ENCODE data around the gene PSD4. TPM values are rescaled to one million over a fixed set of nuclear protein-coding genes. Genes with fewer than 3 reads are reported as not detected.

Gene PSD4
- polyA plus RNA-seq, 2 of the 4 experiments (the other 2 are of a cell fraction), result 5.4 to 21.6 TPM

GRCh38 chr2:113198790-113199612 lies 25.2 kb downstream of the PSD4 start:
- POLR2A ChIA-PET, result interaction anchor here (0.6 to 1.9 kb wide), 12 partner anchors 18 to 177 kb away, joined by 3 to 13 read pairs (median 4); no protein-coding TSS in a partner anchor
- Histone ChIP-seq H3K4me2 (peak overlapping the region; percentile 71), H3K4me1 (peaks cover 48% of the 10 kb centered on the region), H3K9me3 (no peaks in the 10 kb centered on the region), H3K27ac (peak overlapping the region; percentile 92 to 97), H3K4me3 (peak overlapping the region; percentile 73)
- ATAC-seq (peak; percentile 81 to 90), FAIRE-seq (no peak), DNase-seq (ENCODE audit: low read depth in 1 of 2, low spot score in 1 of 2) (peak; percentile 61 to 90)
- CTCF ChIA-PET, result interaction anchor here (0.6 to 12.3 kb wide), 68 partner anchors 8 to 437 kb away, joined by 3 to 243 read pairs (median 6); partner anchors contain the start of genes PAX8 and PSD4
- under 1% methylated on average over 30 of the region's 79 CpGs for WGBS (ENCODE audit: missing lambda C conversion rate)
- TF ChIP-seq EP300 (IDR thresholded peaks at IDR 0.05), result no peak
- TF ChIP-seq, protein P1, sequence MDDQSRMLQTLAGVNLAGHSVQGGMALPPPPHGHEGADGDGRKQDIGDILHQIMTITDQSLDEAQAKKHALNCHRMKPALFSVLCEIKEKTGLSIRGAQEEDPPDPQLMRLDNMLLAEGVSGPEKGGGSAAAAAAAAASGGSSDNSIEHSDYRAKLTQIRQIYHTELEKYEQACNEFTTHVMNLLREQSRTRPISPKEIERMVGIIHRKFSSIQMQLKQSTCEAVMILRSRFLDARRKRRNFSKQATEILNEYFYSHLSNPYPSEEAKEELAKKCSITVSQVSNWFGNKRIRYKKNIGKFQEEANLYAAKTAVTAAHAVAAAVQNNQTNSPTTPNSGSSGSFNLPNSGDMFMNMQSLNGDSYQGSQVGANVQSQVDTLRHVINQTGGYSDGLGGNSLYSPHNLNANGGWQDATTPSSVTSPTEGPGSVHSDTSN (IDR thresholded peaks at IDR 0.05), result no peak
- no peak for TF ChIP-seq NFE2L2 (conservative IDR thresholded peaks at IDR 0.05; ENCODE audit: low read length)
- TF ChIP-seq BCL3 (IDR thresholded peaks at IDR 0.05), result 0 out of 3 replicates have a peak, but pooled peaks have one; percentile 55
- no peak for TF ChIP-seq CBX2 (IDR thresholded peaks at IDR 0.05; ENCODE audit: borderline replicate concordance, low read depth)
- TF ChIP-seq ATOH8 (CRISPR knock-in tag; IDR thresholded peaks at IDR 0.05; ENCODE audit: low read depth), result peak; percentile 55; the same call in 1 of the 2 replicates
- peak; percentile 97 for TF ChIP-seq MYC (IDR thresholded peaks at IDR 0.05; ENCODE audit: borderline replicate concordance, low read length)
- no peak for TF ChIP-seq GATA3 (IDR thresholded peaks at IDR 0.05; ENCODE audit: borderline replicate concordance)
- TF ChIP-seq JUN (IDR thresholded peaks at IDR 0.05), result peak; percentile 52 to 82; a peak in 4 of 5 replicates
- peak; percentile 98 for TF ChIP-seq MAX (IDR thresholded peaks at IDR 0.05)
- TF ChIP-seq HOXB13 (CRISPR knock-in tag; IDR thresholded peaks at IDR 0.05; ENCODE audit: low read depth), result peak; percentile 59; the same call in 1 of the 2 replicates
- TF ChIP-seq HOXB5 (CRISPR knock-in tag; IDR thresholded peaks at IDR 0.05), result peak; percentile 61
- TF ChIP-seq HOXA7 (CRISPR knock-in tag; IDR thresholded peaks at IDR 0.05), result peak; percentile 84; the same call in 1 of the 2 replicates
- no peak for TF ChIP-seq NR3C1 (IDR thresholded peaks at IDR 0.05)
- TF ChIP-seq RAD21 (conservative IDR thresholded peaks at IDR 0.05 in 1 of 2, IDR thresholded peaks at IDR 0.05 in 1 of 2), result peak; percentile 56 to 80; a peak in 4 of 5 replicates
- peak; percentile 62 for TF ChIP-seq POLR2A (IDR thresholded peaks at IDR 0.05; ENCODE audit: low read length)
- peak; percentile 67; the same call in 1 of the 2 replicates for TF ChIP-seq PHF8 (IDR thresholded peaks at IDR 0.05; ENCODE audit: borderline replicate concordance, low read depth)
- TF ChIP-seq RARB (CRISPR knock-in tag; IDR thresholded peaks at IDR 0.05), result no peak
- TF ChIP-seq USF2 (IDR thresholded peaks at IDR 0.05), result no peak
- peak; percentile 12; the same call in 1 of the 2 replicates for TF ChIP-seq HMGXB4 (CRISPR knock-in tag; IDR thresholded peaks at IDR 0.05; ENCODE audit: borderline replicate concordance)
- no peak for TF ChIP-seq MAZ (IDR thresholded peaks at IDR 0.05; ENCODE audit: borderline replicate concordance, low read depth, low read length)
- TF ChIP-seq, protein P2, sequence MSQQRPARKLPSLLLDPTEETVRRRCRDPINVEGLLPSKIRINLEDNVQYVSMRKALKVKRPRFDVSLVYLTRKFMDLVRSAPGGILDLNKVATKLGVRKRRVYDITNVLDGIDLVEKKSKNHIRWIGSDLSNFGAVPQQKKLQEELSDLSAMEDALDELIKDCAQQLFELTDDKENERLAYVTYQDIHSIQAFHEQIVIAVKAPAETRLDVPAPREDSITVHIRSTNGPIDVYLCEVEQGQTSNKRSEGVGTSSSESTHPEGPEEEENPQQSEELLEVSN (IDR thresholded peaks at IDR 0.05; ENCODE audit: borderline replicate concordance, low read depth), result peak; percentile 82
- peak; percentile 69; the same call in 1 of the 2 replicates for TF ChIP-seq NPAS2 (CRISPR knock-in tag; IDR thresholded peaks at IDR 0.05; ENCODE audit: borderline replicate concordance)
- 0 out of 2 replicates have a peak, but pooled peaks have one; percentile 28 for TF ChIP-seq TP53 (CRISPR knock-in tag; IDR thresholded peaks at IDR 0.05)
- no peak for TF ChIP-seq FOSL2 (IDR thresholded peaks at IDR 0.05)
- TF ChIP-seq FOSL2 (CRISPR knock-in tag; IDR thresholded peaks at IDR 0.05), result 0 out of 2 replicates have a peak, but pooled peaks have one; percentile 4
- TF ChIP-seq CHD4 (IDR thresholded peaks at IDR 0.05; ENCODE audit: borderline replicate concordance), result no peak
- TF ChIP-seq ZFP36 (IDR thresholded peaks at IDR 0.05; ENCODE audit: borderline replicate concordance, partially characterized antibody), result no peak
- peak; percentile 95 for TF ChIP-seq SMC3 (IDR thresholded peaks at IDR 0.05)
- no peak for TF ChIP-seq CEBPB (IDR thresholded peaks at IDR 0.05)

Data from A549 (cell line).